A172 (cell line): ENCODE measurements around the gene TTLL3. TPM values are rescaled to one million over a fixed set of nuclear protein-coding genes. Genes with fewer than 3 reads are reported as not detected.
A peak's percentile ranks its signal among the peaks of the same experiment; 100 is the strongest.

ENCODE experiments used
- DNase-seq: peaks from one replicate; pipeline ENCODE4 v3.0.0-alpha.2; 2015; ENCODE audit warnings: low spot score
- total RNA-seq: library from RNA; depleted of rRNA; stranded (reverse); fragments of >200 nt; shearing (Covaris generic); gene quantifications from 2 replicates; pipeline ENCODE4 v1.2.3, GENCODE V29; 2014

The TTLL3 gene
- total RNA-seq, 1 experiment from 2014 or later, result 15.6 TPM

- no peak for DNase-seq
Measured at GRCh38 chr3:9780910-9781309, 29.2 kb upstream of the TTLL3 start.

- DNase-seq, result no peak
Measured at GRCh38 chr3:9781551-9781950, 28.5 kb upstream of the TTLL3 start.

- no peak for DNase-seq
Measured at GRCh38 chr3:9781978-9782603, 28.0 kb upstream of the TTLL3 start.

- DNase-seq, result no peak
Measured at GRCh38 chr3:9782770-9783169, 27.3 kb upstream of the TTLL3 start.

GRCh38 chr3:9783954-9784353 lies 26.1 kb upstream of the TTLL3 start:
- no peak for DNase-seq

- no peak for DNase-seq
Measured at GRCh38 chr3:9784965-9785364, 25.1 kb upstream of the TTLL3 start.

GRCh38 chr3:9785602-9786001 lies 24.5 kb upstream of the TTLL3 start:
- DNase-seq, result no peak

- DNase-seq, result no peak
Measured at GRCh38 chr3:9786209-9786739, 23.8 kb upstream of the TTLL3 start.

GRCh38 chr3:9786825-9787669 lies 23.0 kb upstream of the TTLL3 start:
- DNase-seq, result no peak

- DNase-seq, result no peak
Measured at GRCh38 chr3:9787714-9788113, 22.3 kb upstream of the TTLL3 start.

GRCh38 chr3:9791127-9791526 lies 18.9 kb upstream of the TTLL3 start:
- no peak for DNase-seq

GRCh38 chr3:9791790-9792404 lies 18.2 kb upstream of the TTLL3 start:
- DNase-seq, result no peak

- DNase-seq, result peak; percentile 96
Measured at GRCh38 chr3:9792405-9793160, 17.5 kb upstream of the TTLL3 start, which contains the start of the genes ARPC4 and TADA3. Gene ARPC4, plus strand, starts transcription at chr3:9793082. Its CDS starts 40 bp downstream, at chr3:9793122. Gene TADA3, minus strand, starts transcription at chr3:9792473. Its CDS starts 1,007 bp downstream, at chr3:9791466.

GRCh38 chr3:9793161-9793781 lies 16.8 kb upstream of the TTLL3 start:
- DNase-seq, result peak; percentile 45

GRCh38 chr3:9794400-9794799 lies 15.7 kb upstream of the TTLL3 start:
- no peak for DNase-seq

GRCh38 chr3:9795207-9795606 lies 14.9 kb upstream of the TTLL3 start:
- no peak for DNase-seq

GRCh38 chr3:9797196-9797945 lies 12.7 kb upstream of the TTLL3 start:
- no peak for DNase-seq

GRCh38 chr3:9800529-9800928 lies 9.5 kb upstream of the TTLL3 start:
- DNase-seq, result no peak

- DNase-seq, result no peak
Measured at GRCh38 chr3:9803494-9803893, 6.6 kb upstream of the TTLL3 start.

GRCh38 chr3:9804996-9805395 lies 5.1 kb upstream of the TTLL3 start:
- DNase-seq, result no peak
